ENCODE measurements around the gene CELA3A. TPM values are rescaled to one million over a fixed set of nuclear protein-coding genes. Genes with fewer than 3 reads are reported as not detected.
"Not testable (repeated sequence)": the region's sequence is repeated elsewhere in the genome, so short reads cannot be mapped to it uniquely, and the experiment has no call there.

The CELA3A gene
- total and polyA plus RNA-seq, 2 of the 8 experiments (the other 6 are each of a cell fraction or from before 2014, with no cell fraction given) = not detected

DNA sequence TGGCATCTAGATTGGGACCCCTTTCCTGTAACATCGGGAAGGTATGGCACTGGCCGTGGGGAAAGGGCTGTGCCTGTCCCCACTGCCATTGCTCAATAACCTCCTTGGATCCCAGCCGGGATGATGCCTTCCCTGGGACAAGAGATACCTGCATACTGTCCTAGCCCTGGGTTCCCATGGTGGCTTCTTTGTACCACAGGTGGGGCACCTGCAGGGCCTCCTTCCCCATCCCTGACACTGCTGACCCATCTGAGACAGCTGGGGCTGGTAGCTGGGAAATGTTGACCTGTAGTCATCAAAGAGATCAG, 4.8 kb upstream of the CELA3A start:
- H4K5ac ChIP-seq (ENCODE audit: insufficient read length, low read depth, low read length); H3K9ac ChIP-seq (replicated peaks in 1 of 4; ENCODE audit: extremely low read depth in 1 of 4, low read depth in 3 of 4, low read length in 3 of 4); H2BK15ac ChIP-seq (ENCODE audit: low read length); H3K23ac ChIP-seq (ENCODE audit: insufficient read length); POLR2A ChIA-PET (ENCODE audit: partially characterized antibody); H3K56ac ChIP-seq (replicated peaks; ENCODE audit: insufficient read length, low read depth, low read length); H3K27me3 ChIP-seq (replicated peaks in 1 of 4; ENCODE audit: control insufficient read depth in 3 of 4, extremely low read depth in 1 of 4, insufficient read depth in 3 of 4, low read length in 3 of 4); H4K20me1 ChIP-seq (replicated peaks in 1 of 2; ENCODE audit: control insufficient read depth in 1 of 2, insufficient read depth in 2 of 2, low read length in 2 of 2); H4K91ac ChIP-seq (replicated peaks; ENCODE audit: insufficient read length, low read length); H2BK120ac ChIP-seq (replicated peaks; ENCODE audit: low read depth, low read length); H3K36me3 ChIP-seq (ENCODE audit: control insufficient read depth in 2 of 4, insufficient read depth in 4 of 4, low read length in 3 of 4); H3K14ac ChIP-seq (ENCODE audit: insufficient read length); DNase-seq (ENCODE audit: low read depth in 1 of 2, low spot score in 2 of 2); H3K18ac ChIP-seq (ENCODE audit: extremely low read depth, low read length); H3K23me2 ChIP-seq (ENCODE audit: low read depth, low read length); H3K4me1 ChIP-seq (replicated peaks in 1 of 4; ENCODE audit: control insufficient read depth in 3 of 4, insufficient read depth in 4 of 4, low read length in 3 of 4); H3K27ac ChIP-seq (ENCODE audit: low read depth, low read length); H3K79me2 ChIP-seq (ENCODE audit: control insufficient read depth in 1 of 2, insufficient read depth in 2 of 2, low read length in 2 of 2); H4K8ac ChIP-seq (ENCODE audit: extremely low read depth, insufficient read depth, low read length); H2AFZ ChIP-seq (ENCODE audit: low read length); H3K4ac ChIP-seq (replicated peaks; ENCODE audit: insufficient read length, low read depth, low read length); H2AK5ac ChIP-seq (ENCODE audit: low read depth, low read length); H3K9me3 ChIP-seq (ENCODE audit: insufficient read depth in 2 of 2, low read depth in 1 of 2, low read length in 1 of 2); H3K4me3 ChIP-seq (ENCODE audit: extremely low read depth in 1 of 4, insufficient read depth in 2 of 4, low read depth in 3 of 4, low read length in 4 of 4); H3K4me2 ChIP-seq (ENCODE audit: insufficient read depth in 1 of 2, low read depth in 2 of 2, low read length in 2 of 2); H3K79me1 ChIP-seq (ENCODE audit: low read depth, low read length); H2BK12ac ChIP-seq (ENCODE audit: low read depth, low read length); FAIRE-seq; H2BK5ac ChIP-seq (ENCODE audit: low read depth, low read length); H2BK20ac ChIP-seq (ENCODE audit: low read length): not testable (repeated sequence)
- WGBS, 2 experiments (ENCODE audit: extremely low coverage in 1 of 2, insufficient coverage in 1 of 2, insufficient read length in 1 of 2, insufficient replicate concordance in 2 of 2, low coverage in 1 of 2, low lambda C conversion rate in 2 of 2, missing lambda C conversion rate in 1 of 2) = 80% methylated on average over 3 of the region's 3 CpGs; no CpG with 5 or more reads in 1 of the 2 experiments
- CTCF ChIA-PET (ENCODE audit: partially characterized antibody) = interaction anchor here (0.7 to 1.0 kb wide), 2 partner anchors 13 to 172 kb away, joined by 3 to 5 read pairs; no protein-coding TSS in a partner anchor

DNA sequence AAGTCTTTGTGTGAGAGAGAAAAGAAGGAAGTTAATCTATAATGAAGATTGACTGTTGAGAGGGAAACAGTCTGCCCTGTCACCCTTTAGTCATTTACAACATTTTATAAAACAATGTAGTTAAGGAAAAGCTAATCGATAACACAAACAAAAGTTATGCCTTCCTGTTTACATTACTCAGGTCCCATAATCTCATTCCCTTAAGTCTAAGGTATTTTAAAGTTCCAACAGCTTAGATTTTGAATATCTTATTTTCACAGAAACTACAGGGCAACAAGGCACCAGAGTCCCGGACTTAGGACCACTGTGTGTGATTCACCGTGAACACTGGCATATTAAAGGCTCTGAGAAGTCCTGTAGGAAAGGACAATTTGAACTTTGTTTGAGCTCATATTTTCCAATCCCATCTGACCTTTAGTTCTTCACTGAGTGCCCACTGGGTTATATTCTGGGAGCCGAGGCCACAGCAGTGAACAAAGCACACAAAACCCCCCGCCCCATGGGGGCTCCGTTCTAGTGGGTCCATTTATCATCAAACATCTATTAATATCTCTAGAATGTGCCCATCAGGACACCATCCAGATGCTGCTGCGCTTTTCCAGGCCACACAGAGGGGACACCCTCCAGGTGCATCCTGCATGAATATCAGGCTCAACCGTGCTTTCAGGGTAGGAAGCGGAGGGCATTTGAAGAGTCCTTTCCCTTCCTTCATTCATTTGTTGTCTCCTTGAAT, 3.4 kb upstream of the CELA3A start:
- CTCF ChIA-PET (ENCODE audit: partially characterized antibody) = interaction anchor here (0.7 kb wide), 1 partner anchor 320 kb away, joined by 4 read pairs; no protein-coding TSS in a partner anchor

More for the DNA sequence above, 3.4 kb upstream of the CELA3A start:
- H3K27ac ChIP-seq (ENCODE audit: low read depth, low read length); H3K56ac ChIP-seq (replicated peaks; ENCODE audit: insufficient read length, low read depth, low read length); H3K4me2 ChIP-seq (ENCODE audit: insufficient read depth in 1 of 2, low read depth in 2 of 2, low read length in 2 of 2); DNase-seq (ENCODE audit: low read depth in 1 of 2, low spot score in 2 of 2); H3K14ac ChIP-seq (ENCODE audit: insufficient read length); H2AK5ac ChIP-seq (ENCODE audit: low read depth, low read length); H2BK120ac ChIP-seq (replicated peaks; ENCODE audit: low read depth, low read length); H4K8ac ChIP-seq (ENCODE audit: extremely low read depth, insufficient read depth, low read length); H3K79me2 ChIP-seq (ENCODE audit: control insufficient read depth in 1 of 2, insufficient read depth in 2 of 2, low read length in 2 of 2); H3K4ac ChIP-seq (replicated peaks; ENCODE audit: insufficient read length, low read depth, low read length); H2BK12ac ChIP-seq (ENCODE audit: low read depth, low read length); H2BK5ac ChIP-seq (ENCODE audit: low read depth, low read length); H3K23me2 ChIP-seq (ENCODE audit: low read depth, low read length); H3K9me3 ChIP-seq (ENCODE audit: insufficient read depth in 2 of 2, low read depth in 1 of 2, low read length in 1 of 2); H3K4me3 ChIP-seq (ENCODE audit: extremely low read depth in 1 of 4, insufficient read depth in 2 of 4, low read depth in 3 of 4, low read length in 4 of 4); H3K18ac ChIP-seq (ENCODE audit: extremely low read depth, low read length); H3K27me3 ChIP-seq (replicated peaks in 1 of 4; ENCODE audit: control insufficient read depth in 3 of 4, extremely low read depth in 1 of 4, insufficient read depth in 3 of 4, low read length in 3 of 4); H3K9ac ChIP-seq (replicated peaks in 1 of 4; ENCODE audit: extremely low read depth in 1 of 4, low read depth in 3 of 4, low read length in 3 of 4); H3K23ac ChIP-seq (ENCODE audit: insufficient read length); H3K4me1 ChIP-seq (replicated peaks in 1 of 4; ENCODE audit: control insufficient read depth in 3 of 4, insufficient read depth in 4 of 4, low read length in 3 of 4); H3K36me3 ChIP-seq (ENCODE audit: control insufficient read depth in 2 of 4, insufficient read depth in 4 of 4, low read length in 3 of 4); H4K91ac ChIP-seq (replicated peaks; ENCODE audit: insufficient read length, low read length); H3K79me1 ChIP-seq (ENCODE audit: low read depth, low read length); H2AFZ ChIP-seq (ENCODE audit: low read length); POLR2A ChIA-PET (ENCODE audit: partially characterized antibody); H4K20me1 ChIP-seq (replicated peaks in 1 of 2; ENCODE audit: control insufficient read depth in 1 of 2, insufficient read depth in 2 of 2, low read length in 2 of 2); H4K5ac ChIP-seq (ENCODE audit: insufficient read length, low read depth, low read length); FAIRE-seq; H2BK15ac ChIP-seq (ENCODE audit: low read length); H2BK20ac ChIP-seq (ENCODE audit: low read length): not testable (repeated sequence)
- 88% methylated on average over 7 of the region's 9 CpGs; no CpG with 5 or more reads in 1 of the 2 experiments for WGBS, 2 experiments (ENCODE audit: extremely low coverage in 1 of 2, insufficient coverage in 1 of 2, insufficient read length in 1 of 2, insufficient replicate concordance in 2 of 2, low coverage in 1 of 2, low lambda C conversion rate in 2 of 2, missing lambda C conversion rate in 1 of 2)
